Kidney epithelial cell (primary cell): ENCODE data around the gene RNF152. TPM values are rescaled to one million over a fixed set of nuclear protein-coding genes. Genes with fewer than 3 reads are reported as not detected.

Experiments used
- DNase-seq: peaks from one replicate; pipeline ENCODE4 v3.0.0-alpha.2; 2010; ENCODE audit warnings: low read depth
- H3K27me3 ChIP-seq: 2 replicates; pipeline ENCODE4 v1.6.0; 2011; ENCODE audit warnings: low read length; ENCODE audit not compliant: control insufficient read depth, insufficient read depth
- H3K36me3 ChIP-seq: 2 replicates; pipeline ENCODE4 v1.5.1; 2011; ENCODE audit warnings: low read length; ENCODE audit not compliant: control insufficient read depth, insufficient read depth
- H3K4me3 ChIP-seq: 2 replicates; pipeline ENCODE4 v1.5.1; 2011; ENCODE audit warnings: low read depth, mild to moderate bottlenecking, control low read depth, low read length
- total RNA-seq: library from RNA; depleted of rRNA; stranded (reverse); fragments of >200 nt; gene quantifications from 2 replicates; pipeline ENCODE4 v1.2.3, GENCODE V29; 2015
- TF ChIP-seq, protein P1 (sequence below): IDR thresholded peaks from 2 replicates; pipeline ENCODE4 v1.5.1; 2011; ENCODE audit warnings: mild to moderate bottlenecking, moderate library complexity, low read length, control low read depth, inconsistent platforms; ENCODE audit not compliant: insufficient read depth, poor library complexity, severe bottlenecking

RNF152 gene
- total RNA-seq, 1 donor from 2014 or later, result 10.2 TPM

DNA sequence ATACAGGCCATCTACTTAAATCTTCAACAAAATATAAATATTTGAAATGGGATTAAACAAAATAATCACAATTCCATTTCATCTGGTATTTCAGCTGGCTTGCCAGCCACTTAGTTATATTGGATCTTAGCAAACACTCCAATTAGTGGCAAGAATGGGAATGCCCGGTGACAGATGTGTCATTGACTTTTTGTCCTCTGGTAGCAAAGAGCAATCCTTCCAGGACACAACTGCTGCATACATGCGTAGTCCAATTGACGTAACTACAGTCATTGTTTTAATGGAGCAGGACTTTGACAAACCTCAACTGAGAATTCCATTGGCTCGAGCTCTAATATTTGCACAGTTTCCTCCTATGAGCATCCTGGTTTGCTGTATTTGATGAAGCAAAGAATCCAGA lies 69.9 kb downstream of the RNF152 start:
- TF ChIP-seq, protein P1, sequence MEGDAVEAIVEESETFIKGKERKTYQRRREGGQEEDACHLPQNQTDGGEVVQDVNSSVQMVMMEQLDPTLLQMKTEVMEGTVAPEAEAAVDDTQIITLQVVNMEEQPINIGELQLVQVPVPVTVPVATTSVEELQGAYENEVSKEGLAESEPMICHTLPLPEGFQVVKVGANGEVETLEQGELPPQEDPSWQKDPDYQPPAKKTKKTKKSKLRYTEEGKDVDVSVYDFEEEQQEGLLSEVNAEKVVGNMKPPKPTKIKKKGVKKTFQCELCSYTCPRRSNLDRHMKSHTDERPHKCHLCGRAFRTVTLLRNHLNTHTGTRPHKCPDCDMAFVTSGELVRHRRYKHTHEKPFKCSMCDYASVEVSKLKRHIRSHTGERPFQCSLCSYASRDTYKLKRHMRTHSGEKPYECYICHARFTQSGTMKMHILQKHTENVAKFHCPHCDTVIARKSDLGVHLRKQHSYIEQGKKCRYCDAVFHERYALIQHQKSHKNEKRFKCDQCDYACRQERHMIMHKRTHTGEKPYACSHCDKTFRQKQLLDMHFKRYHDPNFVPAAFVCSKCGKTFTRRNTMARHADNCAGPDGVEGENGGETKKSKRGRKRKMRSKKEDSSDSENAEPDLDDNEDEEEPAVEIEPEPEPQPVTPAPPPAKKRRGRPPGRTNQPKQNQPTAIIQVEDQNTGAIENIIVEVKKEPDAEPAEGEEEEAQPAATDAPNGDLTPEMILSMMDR, result no peak
- no peaks in the 10 kb centered on the region for H3K27me3 ChIP-seq
- H3K4me3 ChIP-seq, result no peak overlapping the region
- H3K36me3 ChIP-seq, result no peaks in the 10 kb centered on the region
- no peak for DNase-seq

DNA sequence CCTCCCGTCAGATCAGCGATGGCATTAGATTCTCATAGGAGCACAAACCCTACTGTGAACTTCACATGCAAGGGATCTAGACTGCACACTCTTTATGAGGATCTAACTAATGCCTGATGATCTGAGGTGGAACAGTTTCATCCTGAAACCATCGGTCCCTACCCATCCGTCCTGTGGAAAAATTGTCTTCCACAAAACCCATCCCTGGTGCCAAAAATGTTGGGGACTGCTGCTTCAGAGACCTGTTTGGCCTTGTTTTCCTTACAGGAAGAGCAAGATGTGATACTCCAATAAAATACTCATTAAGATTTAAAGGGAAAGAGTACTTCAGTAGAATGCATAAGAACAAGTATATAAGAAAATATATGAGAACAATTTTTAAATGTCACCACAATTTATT lies 71.1 kb downstream of the RNF152 start:
- TF ChIP-seq, protein P1, result no peak
- DNase-seq, result no peak
- no peak overlapping the region for H3K4me3 ChIP-seq

DNA sequence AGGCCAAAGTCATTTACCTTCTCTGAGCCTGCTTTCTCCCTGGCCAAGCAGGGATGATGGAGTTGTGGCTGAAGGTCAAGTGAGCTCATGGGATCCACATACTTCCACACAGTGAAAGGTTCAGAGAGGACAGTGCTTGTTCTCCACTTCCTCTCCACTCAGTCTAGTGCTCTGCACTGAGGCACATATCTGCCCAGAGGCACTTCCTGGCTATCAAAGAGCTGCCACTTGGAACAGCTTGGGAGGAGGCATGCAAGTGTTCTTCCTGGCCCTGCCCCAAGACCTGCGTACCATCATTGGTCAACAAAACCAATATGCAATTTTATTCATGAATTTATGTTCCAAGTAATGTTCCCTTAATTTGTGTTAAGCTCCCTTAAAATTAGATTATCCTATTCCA lies 71.9 kb downstream of the RNF152 start:
- Histone ChIP-seq H3K27me3 (no peaks in the 10 kb centered on the region), H3K36me3 (no peaks in the 10 kb centered on the region), H3K4me3 (no peak overlapping the region)
- DNase-seq, result no peak
- TF ChIP-seq, protein P1, result no peak

More for the DNA sequence above, 71.1 kb downstream of the RNF152 start:
- Histone ChIP-seq H3K36me3 (no peaks in the 10 kb centered on the region), H3K27me3 (no peaks in the 10 kb centered on the region)

DNA sequence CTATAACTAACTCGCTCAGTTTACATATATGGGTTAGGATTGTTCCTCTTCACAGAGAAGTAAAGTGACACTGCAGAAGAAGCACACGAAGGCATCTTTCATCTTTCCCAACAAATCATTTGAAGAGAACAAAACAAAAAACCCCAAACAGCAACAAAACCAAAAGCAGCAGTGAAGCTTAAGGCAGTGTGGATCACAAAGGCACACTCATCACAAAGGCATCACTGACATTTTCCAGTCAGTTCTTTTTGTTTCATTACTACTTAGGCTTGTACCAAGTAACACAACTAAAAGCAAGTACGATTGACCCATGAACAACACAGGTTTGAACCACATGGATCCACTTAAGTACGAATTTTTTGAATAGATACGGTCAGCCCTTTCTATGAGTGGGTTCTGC lies 75.7 kb downstream of the RNF152 start:
- Histone ChIP-seq H3K4me3 (no peak overlapping the region), H3K27me3 (no peaks in the 10 kb centered on the region), H3K36me3 (no peaks in the 10 kb centered on the region)
- DNase-seq, result no peak
- TF ChIP-seq, protein P1, result no peak

DNA sequence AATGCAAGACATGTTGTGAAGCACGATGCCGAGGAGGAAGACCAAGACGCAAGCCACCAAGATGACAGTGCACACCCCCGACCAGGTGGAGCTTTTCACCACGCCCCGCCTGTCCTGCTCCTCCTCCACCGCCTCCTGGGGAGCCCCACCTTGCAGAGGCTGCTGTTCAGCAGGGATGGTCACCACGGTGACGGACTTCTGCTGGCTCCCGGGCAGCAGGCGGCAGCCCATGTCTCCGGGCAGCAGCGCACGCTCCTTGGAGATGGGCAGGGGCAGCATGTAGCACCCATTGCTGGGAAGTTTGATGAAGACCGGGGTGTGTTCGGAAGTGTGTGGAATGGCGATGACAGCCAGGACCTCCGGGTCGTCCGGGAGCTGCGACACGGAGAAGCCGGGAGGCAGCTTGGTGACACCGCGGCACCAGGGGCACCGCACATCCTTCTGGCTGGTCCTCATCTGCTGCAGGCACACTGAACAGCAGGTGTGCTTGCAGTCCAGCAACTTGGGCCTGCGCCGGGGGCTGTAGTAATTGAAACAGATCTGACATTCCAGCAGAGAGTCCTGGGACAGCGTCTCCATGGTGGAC lies 76.8 kb downstream of the RNF152 start:
- Histone ChIP-seq H3K4me3 (no peak overlapping the region), H3K27me3 (no peaks in the 10 kb centered on the region), H3K36me3 (no peaks in the 10 kb centered on the region)
- TF ChIP-seq, protein P1, result no peak
- DNase-seq, result no peak

DNA sequence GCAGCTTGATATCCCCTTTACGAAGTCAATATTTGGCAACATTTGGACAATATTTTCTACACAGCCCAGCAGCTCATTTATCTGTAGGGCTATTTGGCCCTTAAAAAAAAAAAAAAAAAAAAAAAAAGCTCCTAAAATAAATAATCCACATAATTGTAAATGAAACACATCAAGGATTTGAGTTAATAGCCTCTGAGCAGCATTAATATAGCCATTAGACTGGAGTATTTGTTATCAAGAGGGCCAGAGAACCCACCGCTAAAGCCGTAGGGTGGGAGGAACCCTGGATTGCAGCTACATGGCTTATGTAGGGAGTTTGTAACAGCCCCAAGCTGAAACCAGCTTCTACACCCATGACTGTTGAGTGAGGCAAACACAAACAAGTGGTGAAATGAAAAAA lies 84.5 kb downstream of the RNF152 start:
- H3K36me3 ChIP-seq, result no peaks in the 10 kb centered on the region
- H3K27me3 ChIP-seq, result no peaks in the 10 kb centered on the region
- DNase-seq, result no peak
- TF ChIP-seq, protein P1, result no peak
- H3K4me3 ChIP-seq, result no peak overlapping the region
